GM18868 (cell line): ENCODE measurements around the gene KIF2C.
"Not testable (repeated sequence)": the region's sequence is repeated elsewhere in the genome, so short reads cannot be mapped to it uniquely, and the experiment has no call there.

Experiments
- ATAC-seq: cut with Tn5 transposase; IDR thresholded peaks from one replicate; pipeline ENCODE4 v1.9.1; 2021; ENCODE audit warnings: mild to moderate bottlenecking, moderate library complexity; ENCODE audit not compliant: unreplicated experiment

KIF2C gene

GRCh38 chr1:44739307-44740178 is at the start of gene KIF2C:
TSS of gene KIF2C (plus strand) at chr1:44739837. CDS start at chr1:44739933, 96 bp downstream.
- peak; percentile 96 for ATAC-seq

GRCh38 chr1:44693159-44693558 is 46.5 kb upstream of the KIF2C start:
- ATAC-seq = no peak

- ATAC-seq = no peak
Measured at GRCh38 chr1:44693900-44694299, 45.7 kb upstream of the KIF2C start.

- peak; percentile 74 for ATAC-seq
Measured at GRCh38 chr1:44694863-44695478, 44.7 kb upstream of the KIF2C start.

- ATAC-seq = no peak
Measured at GRCh38 chr1:44695671-44696070, 44.0 kb upstream of the KIF2C start.

GRCh38 chr1:44696101-44696500 is 43.5 kb upstream of the KIF2C start:
- ATAC-seq = no peak

- peak; percentile 66 for ATAC-seq
Measured at GRCh38 chr1:44696789-44697345, 42.8 kb upstream of the KIF2C start.

GRCh38 chr1:44698138-44698537 is 41.5 kb upstream of the KIF2C start:
- ATAC-seq = no peak

GRCh38 chr1:44699375-44699774 is 40.3 kb upstream of the KIF2C start:
- ATAC-seq = not testable (repeated sequence)

GRCh38 chr1:44700573-44700972 is 39.1 kb upstream of the KIF2C start:
- no peak for ATAC-seq

GRCh38 chr1:44701141-44701573 is 38.5 kb upstream of the KIF2C start:
- ATAC-seq = no peak

GRCh38 chr1:44705470-44705869 is 34.2 kb upstream of the KIF2C start:
- ATAC-seq = no peak

- ATAC-seq = no peak
Measured at GRCh38 chr1:44705938-44706337, 33.7 kb upstream of the KIF2C start.

- no peak for ATAC-seq
Measured at GRCh38 chr1:44707112-44707881, 32.3 kb upstream of the KIF2C start.

- ATAC-seq = no peak
Measured at GRCh38 chr1:44707959-44708831, 31.4 kb upstream of the KIF2C start.

GRCh38 chr1:44713321-44713781 is 26.3 kb upstream of the KIF2C start:
- peak; percentile 58 for ATAC-seq

- ATAC-seq = no peak
Measured at GRCh38 chr1:44714532-44714931, 25.1 kb upstream of the KIF2C start.

- peak; percentile 47 for ATAC-seq
Measured at GRCh38 chr1:44714944-44715571, 24.6 kb upstream of the KIF2C start.

GRCh38 chr1:44717156-44717555 is 22.5 kb upstream of the KIF2C start:
- no peak for ATAC-seq

- ATAC-seq = no peak
Measured at GRCh38 chr1:44717653-44718052, 22.0 kb upstream of the KIF2C start.
